HepG2 (cell line): ENCODE measurements around the gene RIOK3. TPM values are rescaled to one million over a fixed set of nuclear protein-coding genes. Genes with fewer than 3 reads are reported as not detected.

Experiments used
- EHMT2 ChIP-seq: fragments of 200-600 bp; sonication (generic); IDR thresholded peaks from 2 replicates; pipeline ENCODE4 v1.7.0; 2017; ENCODE audit warnings: antibody characterized with exemption, low read depth, low read length, borderline replicate concordance
- GABPA ChIP-seq, 2 experiments: IDR thresholded peaks; 2 replicates each; pipeline ENCODE4 v1.6.1; 2011 to 2016; ENCODE audit warnings: low read depth in 2 of 2, low read length in 1 of 2, missing biosample characterization in 1 of 2, missing genetic modification characterization in 1 of 2
- HHEX ChIP-seq: IDR thresholded peaks from 2 replicates; pipeline ENCODE4 v1.6.1; 2016; ENCODE audit warnings: control low read depth
- IKZF1 ChIP-seq: fragments of 450-650 bp; IDR thresholded peaks from 2 replicates; pipeline ENCODE4 v1.7.1; 2016
- KDM3A ChIP-seq: IDR thresholded peaks from 2 replicates; pipeline ENCODE4 v1.6.1; 2018; ENCODE audit warnings: low read depth, missing compliant biosample characterization
- NCOA2 ChIP-seq: sonication (generic); formaldehyde crosslinking; IDR thresholded peaks from 2 replicates; pipeline ENCODE4 v1.8.0; 2022; ENCODE audit warnings: inconsistent platforms
- RFXAP ChIP-seq: sonication (generic); formaldehyde crosslinking; IDR thresholded peaks from 2 replicates; pipeline ENCODE4 v1.4.0; 2020; ENCODE audit warnings: missing genetic modification reagents, borderline replicate concordance
- SMAD1 ChIP-seq: sonication (generic); formaldehyde crosslinking; IDR thresholded peaks from 2 replicates; pipeline ENCODE4 v1.4.0; 2020; ENCODE audit warnings: missing genetic modification reagents, low read depth, mild to moderate bottlenecking, borderline replicate concordance
- TEAD3 ChIP-seq: optimal IDR thresholded peaks from 2 replicates; pipeline ENCODE3; 2016; ENCODE audit warnings: borderline replicate concordance
- THAP11 ChIP-seq: IDR thresholded peaks from 2 replicates; pipeline ENCODE4 v1.6.1; 2016; ENCODE audit warnings: missing biosample characterization, missing genetic modification reagents
- ZFP36 ChIP-seq: fragments of 150-350 bp; IDR thresholded peaks from 2 replicates; pipeline ENCODE4 v1.6.1; 2018; ENCODE audit warnings: borderline replicate concordance, low read length, low read depth; ENCODE audit not compliant: partially characterized antibody
- ZNF546 ChIP-seq: sonication (generic); formaldehyde crosslinking; conservative IDR thresholded peaks from 2 replicates; pipeline ENCODE4 v1.8.1; 2023; ENCODE audit warnings: mild to moderate bottlenecking, missing genetic modification reagents
- ZNF552 ChIP-seq: sonication (generic); formaldehyde crosslinking; IDR thresholded peaks from 2 replicates; pipeline ENCODE4 v1.9.0; 2022; ENCODE audit warnings: missing genetic modification reagents, mild to moderate bottlenecking, borderline replicate concordance
- ZNF563 ChIP-seq: sonication (generic); formaldehyde crosslinking; IDR thresholded peaks from 2 replicates; pipeline ENCODE4 v1.8.0; 2022; ENCODE audit warnings: mild to moderate bottlenecking, moderate library complexity, missing genetic modification reagents
- ZNF772 ChIP-seq: sonication (generic); formaldehyde crosslinking; IDR thresholded peaks from 2 replicates; pipeline ENCODE4 v1.5.0; 2020; ENCODE audit warnings: mild to moderate bottlenecking, missing genetic modification reagents
- polyA plus RNA-seq, 8 experiments: library from polyadenylated mRNA; depleted of rRNA in 3 of 8; stranded (reverse) in 7 of 8; unstranded in 1 of 8; fragments of >200 nt; fragmentation: Illumina TruSeq in 4 of 8; extraction: Trizol in 4 of 8; gene quantifications; 2 replicates each; pipeline versions ENCODE4 v1.2.1 to v1.2.3, GENCODE V29; 2011 to 2016; ENCODE audit warnings: low read depth in 4 of 8, missing spikeins in 1 of 8, mixed read lengths in 1 of 8; ENCODE audit not compliant: insufficient read depth in 1 of 8
- total RNA-seq, 5 experiments: library from RNA; depleted of rRNA; stranded (reverse); fragments of >200 nt; fragmentation: Illumina TruSeq; extraction: Trizol; gene quantifications; 2 replicates each; pipeline ENCODE4 v1.2.3, GENCODE V29; 2016; ENCODE audit warnings: low read depth in 1 of 5
- TF ChIP-seq, protein P1 (sequence below): sonication (generic); formaldehyde crosslinking; IDR thresholded peaks from 2 replicates; pipeline ENCODE4 v1.4.0; 2020; ENCODE audit warnings: missing genetic modification reagents
- TF ChIP-seq, protein P2 (sequence below): sonication (generic); formaldehyde crosslinking; IDR thresholded peaks from 2 replicates; pipeline ENCODE4 v1.8.0; 2023; ENCODE audit warnings: mild to moderate bottlenecking, missing genetic modification reagents
- TF ChIP-seq, protein P3 (sequence below): sonication (generic); formaldehyde crosslinking; IDR thresholded peaks from 2 replicates; pipeline ENCODE4 v1.5.0; 2020; ENCODE audit warnings: missing genetic modification reagents
- TF ChIP-seq, protein P4 (sequence below): sonication (generic); formaldehyde crosslinking; IDR thresholded peaks from 2 replicates; pipeline ENCODE4 v1.5.1; 2020; ENCODE audit warnings: missing genetic modification reagents, mild to moderate bottlenecking, borderline replicate concordance
- TF ChIP-seq, protein P5 (sequence below): sonication (generic); formaldehyde crosslinking; IDR thresholded peaks from 2 replicates; pipeline ENCODE4 v1.8.1; 2023; ENCODE audit warnings: mild to moderate bottlenecking, missing genetic modification reagents
- TF ChIP-seq, protein P6 (sequence below): sonication (generic); formaldehyde crosslinking; IDR thresholded peaks from 2 replicates; pipeline ENCODE4 v1.8.1; 2023; ENCODE audit warnings: mild to moderate bottlenecking, missing genetic modification reagents, borderline replicate concordance

Gene RIOK3
- total and polyA plus RNA-seq, 2 of the 13 experiments (the other 11 are each of a cell fraction or from before 2014, with no cell fraction given), result 26.7 to 36.0 TPM

DNA sequence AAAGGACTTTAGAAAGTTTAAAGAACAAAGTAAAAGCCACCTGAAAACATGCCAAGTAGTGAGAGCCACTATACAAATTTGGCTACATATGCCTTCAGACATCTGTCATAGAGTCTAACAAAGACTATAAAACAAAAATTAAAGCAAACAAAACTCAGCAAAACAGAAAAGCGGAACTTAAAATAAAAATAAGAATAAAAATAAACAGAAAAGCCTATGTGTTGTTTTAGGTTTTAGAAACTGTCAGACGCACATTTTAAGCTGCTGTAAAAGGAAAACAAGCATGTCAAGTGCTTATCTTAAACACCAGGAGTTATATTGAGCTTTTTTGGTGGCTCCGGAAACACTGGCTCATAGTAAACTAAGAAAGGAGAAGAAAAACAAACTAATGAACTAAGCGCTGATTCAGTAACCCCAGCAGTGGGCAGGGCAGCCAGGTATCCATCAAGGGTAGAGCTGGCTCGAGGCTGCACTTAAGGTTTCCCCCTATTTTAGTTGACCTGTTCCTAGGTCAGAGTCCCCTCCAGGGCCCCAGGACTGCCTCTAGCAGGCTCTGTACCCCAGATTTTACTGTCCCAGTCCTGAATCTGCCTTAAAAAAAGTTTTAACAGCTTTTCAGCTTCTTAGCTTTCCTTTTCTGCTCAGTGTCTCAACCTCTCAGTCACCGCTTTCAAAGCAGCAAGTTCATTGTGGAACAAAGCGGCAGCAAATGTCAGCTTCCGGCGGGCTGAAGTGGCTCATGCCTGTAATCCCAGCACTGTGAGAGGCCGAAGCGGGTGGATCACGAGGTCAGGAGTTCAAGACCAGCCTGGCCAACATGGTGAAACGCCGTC is 34.9 kb downstream of the RIOK3 start (continued):
- TF ChIP-seq, protein P1, sequence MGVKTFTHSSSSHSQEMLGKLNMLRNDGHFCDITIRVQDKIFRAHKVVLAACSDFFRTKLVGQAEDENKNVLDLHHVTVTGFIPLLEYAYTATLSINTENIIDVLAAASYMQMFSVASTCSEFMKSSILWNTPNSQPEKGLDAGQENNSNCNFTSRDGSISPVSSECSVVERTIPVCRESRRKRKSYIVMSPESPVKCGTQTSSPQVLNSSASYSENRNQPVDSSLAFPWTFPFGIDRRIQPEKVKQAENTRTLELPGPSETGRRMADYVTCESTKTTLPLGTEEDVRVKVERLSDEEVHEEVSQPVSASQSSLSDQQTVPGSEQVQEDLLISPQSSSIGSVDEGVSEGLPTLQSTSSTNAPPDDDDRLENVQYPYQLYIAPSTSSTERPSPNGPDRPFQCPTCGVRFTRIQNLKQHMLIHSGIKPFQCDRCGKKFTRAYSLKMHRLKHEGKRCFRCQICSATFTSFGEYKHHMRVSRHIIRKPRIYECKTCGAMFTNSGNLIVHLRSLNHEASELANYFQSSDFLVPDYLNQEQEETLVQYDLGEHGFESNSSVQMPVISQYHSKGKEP, result no peak
- TF ChIP-seq THAP11 (CRISPR knock-in tag), result no peak
- peak; percentile 59; the same call in 1 of the 2 replicates for TF ChIP-seq ZNF772 (CRISPR knock-in tag)
- no peak for TF ChIP-seq ZNF552
- TF ChIP-seq KDM3A (CRISPR knock-in tag), result no peak
- TF ChIP-seq SMAD1 (CRISPR knock-in tag), result no peak
- no peak for TF ChIP-seq NCOA2 (CRISPR knock-in tag)
- TF ChIP-seq, protein P2, sequence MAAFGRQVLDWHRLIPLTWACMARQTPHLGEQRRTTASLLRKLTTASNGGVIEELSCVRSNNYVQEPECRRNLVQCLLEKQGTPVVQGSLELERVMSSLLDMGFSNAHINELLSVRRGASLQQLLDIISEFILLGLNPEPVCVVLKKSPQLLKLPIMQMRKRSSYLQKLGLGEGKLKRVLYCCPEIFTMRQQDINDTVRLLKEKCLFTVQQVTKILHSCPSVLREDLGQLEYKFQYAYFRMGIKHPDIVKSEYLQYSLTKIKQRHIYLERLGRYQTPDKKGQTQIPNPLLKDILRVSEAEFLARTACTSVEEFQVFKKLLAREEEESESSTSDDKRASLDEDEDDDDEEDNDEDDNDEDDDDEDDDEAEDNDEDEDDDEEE (CRISPR knock-in tag), result no peak
- TF ChIP-seq RFXAP (CRISPR knock-in tag), result no peak
- TF ChIP-seq, protein P3, sequence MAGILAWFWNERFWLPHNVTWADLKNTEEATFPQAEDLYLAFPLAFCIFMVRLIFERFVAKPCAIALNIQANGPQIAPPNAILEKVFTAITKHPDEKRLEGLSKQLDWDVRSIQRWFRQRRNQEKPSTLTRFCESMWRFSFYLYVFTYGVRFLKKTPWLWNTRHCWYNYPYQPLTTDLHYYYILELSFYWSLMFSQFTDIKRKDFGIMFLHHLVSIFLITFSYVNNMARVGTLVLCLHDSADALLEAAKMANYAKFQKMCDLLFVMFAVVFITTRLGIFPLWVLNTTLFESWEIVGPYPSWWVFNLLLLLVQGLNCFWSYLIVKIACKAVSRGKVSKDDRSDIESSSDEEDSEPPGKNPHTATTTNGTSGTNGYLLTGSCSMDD, result no peak
- no peak for TF ChIP-seq IKZF1
- no peak for TF ChIP-seq ZFP36
- no peak for TF ChIP-seq EHMT2
- TF ChIP-seq HHEX, result no peak
- TF ChIP-seq TEAD3 (CRISPR knock-in tag), result no peak
- TF ChIP-seq, protein P4, sequence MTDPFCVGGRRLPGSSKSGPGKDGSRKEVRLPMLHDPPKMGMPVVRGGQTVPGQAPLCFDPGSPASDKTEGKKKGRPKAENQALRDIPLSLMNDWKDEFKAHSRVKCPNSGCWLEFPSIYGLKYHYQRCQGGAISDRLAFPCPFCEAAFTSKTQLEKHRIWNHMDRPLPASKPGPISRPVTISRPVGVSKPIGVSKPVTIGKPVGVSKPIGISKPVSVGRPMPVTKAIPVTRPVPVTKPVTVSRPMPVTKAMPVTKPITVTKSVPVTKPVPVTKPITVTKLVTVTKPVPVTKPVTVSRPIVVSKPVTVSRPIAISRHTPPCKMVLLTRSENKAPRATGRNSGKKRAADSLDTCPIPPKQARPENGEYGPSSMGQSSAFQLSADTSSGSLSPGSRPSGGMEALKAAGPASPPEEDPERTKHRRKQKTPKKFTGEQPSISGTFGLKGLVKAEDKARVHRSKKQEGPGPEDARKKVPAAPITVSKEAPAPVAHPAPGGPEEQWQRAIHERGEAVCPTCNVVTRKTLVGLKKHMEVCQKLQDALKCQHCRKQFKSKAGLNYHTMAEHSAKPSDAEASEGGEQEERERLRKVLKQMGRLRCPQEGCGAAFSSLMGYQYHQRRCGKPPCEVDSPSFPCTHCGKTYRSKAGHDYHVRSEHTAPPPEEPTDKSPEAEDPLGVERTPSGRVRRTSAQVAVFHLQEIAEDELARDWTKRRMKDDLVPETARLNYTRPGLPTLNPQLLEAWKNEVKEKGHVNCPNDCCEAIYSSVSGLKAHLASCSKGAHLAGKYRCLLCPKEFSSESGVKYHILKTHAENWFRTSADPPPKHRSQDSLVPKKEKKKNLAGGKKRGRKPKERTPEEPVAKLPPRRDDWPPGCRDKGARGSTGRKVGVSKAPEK (CRISPR knock-in tag), result no peak
- TF ChIP-seq, protein P5, sequence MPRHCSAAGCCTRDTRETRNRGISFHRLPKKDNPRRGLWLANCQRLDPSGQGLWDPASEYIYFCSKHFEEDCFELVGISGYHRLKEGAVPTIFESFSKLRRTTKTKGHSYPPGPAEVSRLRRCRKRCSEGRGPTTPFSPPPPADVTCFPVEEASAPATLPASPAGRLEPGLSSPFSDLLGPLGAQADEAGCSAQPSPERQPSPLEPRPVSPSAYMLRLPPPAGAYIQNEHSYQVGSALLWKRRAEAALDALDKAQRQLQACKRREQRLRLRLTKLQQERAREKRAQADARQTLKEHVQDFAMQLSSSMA, result no peak
- no peak for TF ChIP-seq GABPA (IDR thresholded peaks at IDR 0.05; ENCODE audit: low read depth, low read length)
- peak; percentile 67 for TF ChIP-seq GABPA (CRISPR knock-in tag; IDR thresholded peaks at IDR 0.05; ENCODE audit: low read depth)
- no peak for TF ChIP-seq ZNF546 (CRISPR knock-in tag)
- TF ChIP-seq, protein P6, sequence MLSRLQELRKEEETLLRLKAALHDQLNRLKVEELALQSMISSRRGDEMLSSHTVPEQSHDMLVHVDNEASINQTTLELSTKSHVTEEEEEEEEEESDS (CRISPR knock-in tag), result no peak
- TF ChIP-seq ZNF563 (CRISPR knock-in tag), result 0 out of 2 replicates have a peak, but pooled peaks have one; percentile 43
